HG03469 (cell line): ENCODE data around the gene AAK1.
"Not testable (repeated sequence)": the region's sequence is repeated elsewhere in the genome, so short reads cannot be mapped to it uniquely, and the experiment has no call there.

Source experiments
- ATAC-seq: cut with Tn5 transposase; IDR thresholded peaks from one replicate; pipeline ENCODE4 v1.9.1; 2021; ENCODE audit warnings: mild to moderate bottlenecking, moderate library complexity, moderate number of reproducible peaks; ENCODE audit not compliant: unreplicated experiment

AAK1 gene

DNA sequence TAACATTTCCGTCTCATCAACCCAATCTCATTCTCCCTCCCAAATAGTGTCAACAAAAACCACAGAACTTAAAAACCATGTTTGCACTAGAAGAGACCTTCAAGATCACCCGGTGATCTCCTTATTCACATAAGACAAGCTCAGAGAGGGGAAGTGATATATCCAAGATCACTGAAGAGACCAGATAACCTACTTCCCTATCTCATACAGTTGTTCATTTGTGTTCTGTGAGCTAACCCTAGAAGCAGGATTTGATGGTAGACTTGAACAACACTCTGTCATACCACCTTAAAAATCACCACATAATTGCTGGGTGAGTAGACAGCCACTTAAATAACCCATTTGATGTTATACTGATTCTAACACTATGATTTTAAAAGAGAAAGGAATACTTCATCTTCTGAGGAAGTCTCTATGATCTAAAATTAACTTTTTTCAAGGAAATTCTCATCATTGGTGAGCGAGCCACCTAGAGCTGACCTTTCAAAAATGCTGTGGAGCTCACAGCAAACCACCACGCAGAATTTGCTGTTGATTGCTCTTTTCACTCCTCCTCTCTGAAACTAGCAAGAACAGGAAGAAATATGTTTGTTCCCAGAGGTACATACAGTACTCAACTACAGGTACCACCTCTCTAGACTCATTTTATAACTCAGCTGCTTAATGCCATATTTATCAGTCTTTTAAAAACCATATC, 15.1 kb downstream of the AAK1 start:
- no peak for ATAC-seq

- ATAC-seq = no peak
Observed at GRCh38 chr2:69625078-69625795, 18.3 kb downstream of the AAK1 start.

GRCh38 chr2:69624611-69625010, 18.9 kb downstream of the AAK1 start:
- ATAC-seq = no peak

- ATAC-seq = no peak
Observed at GRCh38 chr2:69624131-69624530, 19.4 kb downstream of the AAK1 start.

- no peak for ATAC-seq
Observed at GRCh38 chr2:69623236-69623635, 20.3 kb downstream of the AAK1 start.

DNA sequence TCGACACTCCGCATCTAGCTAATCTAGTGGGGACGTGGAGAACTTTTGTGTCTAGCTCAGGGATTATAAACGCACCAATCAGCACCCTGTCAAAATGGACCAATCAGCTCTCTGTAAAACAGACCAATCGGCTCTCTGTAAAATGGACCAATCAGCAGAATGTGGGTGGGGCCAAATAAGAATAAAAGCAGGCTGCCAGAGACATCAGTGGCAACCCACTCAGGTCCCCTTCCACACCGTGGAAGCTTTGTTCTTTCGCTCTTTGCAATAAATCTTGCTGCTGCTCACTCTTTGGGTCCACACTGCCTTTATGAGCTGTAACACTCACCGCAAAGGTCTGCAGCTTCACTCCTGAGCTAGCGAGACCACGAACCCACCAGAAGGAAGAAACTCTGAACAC, 20.7 kb downstream of the AAK1 start:
- ATAC-seq = not testable (repeated sequence)

DNA sequence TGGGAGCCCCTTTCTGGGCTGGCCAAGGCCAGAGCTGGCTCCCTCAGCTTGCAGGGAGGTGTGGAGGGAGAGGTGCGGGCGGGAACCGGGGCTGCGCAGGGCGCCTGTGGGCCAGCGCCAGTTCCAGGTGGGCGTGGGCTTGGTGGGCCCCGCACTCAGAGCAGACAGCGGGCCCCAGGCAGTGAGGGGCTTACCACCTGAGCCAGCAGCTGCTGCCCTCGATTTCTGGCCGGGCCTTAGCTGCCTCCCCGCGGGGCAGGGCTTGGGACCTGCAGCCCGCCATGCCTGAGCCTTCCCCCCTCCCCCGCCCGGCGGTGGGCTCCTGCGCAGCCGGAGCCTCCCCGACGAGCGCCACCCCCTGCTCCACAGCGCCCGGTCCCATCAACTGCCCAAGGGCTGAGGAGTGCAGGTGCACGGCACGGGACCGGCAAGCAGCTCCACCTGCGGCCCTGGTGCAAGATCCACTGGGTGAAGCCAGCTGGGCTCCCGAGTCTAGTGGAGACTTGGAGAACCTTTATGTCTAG, 21.5 kb downstream of the AAK1 start:
- not testable (repeated sequence) for ATAC-seq

DNA sequence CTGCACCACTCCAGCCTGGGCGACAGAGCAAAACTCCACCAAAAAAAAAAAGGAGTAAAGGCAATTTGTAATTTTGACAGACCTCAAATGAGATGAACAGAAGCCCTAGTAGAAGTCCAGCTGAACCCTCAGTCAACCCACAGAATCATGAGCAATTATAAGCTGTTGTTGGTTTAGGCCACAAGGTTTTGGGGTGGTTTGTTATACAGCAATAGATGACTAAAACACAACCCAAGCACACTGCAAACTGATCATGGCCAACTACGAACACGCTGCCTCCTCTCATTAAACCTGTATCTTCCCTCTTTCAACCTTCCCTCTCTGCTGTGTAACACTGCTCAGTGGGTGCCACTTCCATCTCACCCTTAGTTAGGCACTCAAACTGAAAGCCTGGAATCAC, 22.1 kb downstream of the AAK1 start:
- ATAC-seq = no peak

GRCh38 chr2:69620870-69621269, 22.7 kb downstream of the AAK1 start:
- ATAC-seq = no peak

- no peak for ATAC-seq
Observed at GRCh38 chr2:69619725-69620124, 23.8 kb downstream of the AAK1 start.

DNA sequence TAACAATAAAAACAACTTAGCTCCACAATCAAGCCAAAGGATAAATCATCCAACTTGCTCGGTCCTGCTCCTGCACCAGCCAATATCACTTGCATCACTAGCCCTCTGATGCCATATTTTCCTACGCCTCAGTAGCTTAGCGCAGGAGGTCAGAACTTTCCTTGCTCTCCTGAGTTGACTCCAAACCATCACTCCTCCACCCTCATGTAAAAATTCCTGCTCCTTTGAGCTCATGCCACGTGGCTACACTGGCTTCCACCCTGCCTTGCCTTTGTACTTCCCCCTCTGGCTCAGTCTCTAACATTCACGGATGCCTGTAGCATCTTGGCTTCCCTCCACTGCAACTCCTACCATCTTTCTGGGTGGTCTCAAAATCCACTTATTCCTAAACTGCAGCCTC, 25.2 kb downstream of the AAK1 start:
- no peak for ATAC-seq

- ATAC-seq = no peak
Observed at GRCh38 chr2:69617744-69618143, 25.8 kb downstream of the AAK1 start.

GRCh38 chr2:69616755-69617154, 26.8 kb downstream of the AAK1 start:
- ATAC-seq = peak; percentile 41

- no peak for ATAC-seq
Observed at GRCh38 chr2:69615969-69616368, 27.6 kb downstream of the AAK1 start.

DNA sequence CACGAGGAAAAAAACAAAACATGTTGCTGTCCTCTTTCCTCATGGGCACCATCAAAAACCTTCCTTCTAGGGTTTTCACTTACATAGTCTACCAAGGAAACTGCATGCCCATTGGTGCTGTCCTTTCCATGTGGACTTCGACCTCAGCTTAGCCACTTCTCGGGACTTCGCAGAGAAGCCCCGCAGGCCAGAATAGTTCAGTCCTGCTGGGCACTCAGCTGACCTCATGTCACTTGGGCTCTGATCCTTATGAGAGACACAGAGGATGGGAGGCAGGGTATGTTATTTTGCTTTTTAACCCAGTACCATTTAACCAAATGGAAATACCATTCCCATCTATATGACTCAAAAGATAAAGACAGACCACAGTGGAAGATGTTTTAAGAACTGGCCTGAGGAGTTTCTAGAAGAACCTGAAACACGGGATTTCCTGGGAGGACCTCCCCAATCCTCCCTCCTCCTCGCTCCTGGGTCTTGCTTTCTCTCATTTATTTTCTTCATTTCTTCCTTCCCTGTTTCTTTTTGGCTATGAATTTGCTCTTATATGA, 28.4 kb downstream of the AAK1 start:
- ATAC-seq = no peak

- no peak for ATAC-seq
Observed at GRCh38 chr2:69612707-69613106, 30.8 kb downstream of the AAK1 start.

DNA sequence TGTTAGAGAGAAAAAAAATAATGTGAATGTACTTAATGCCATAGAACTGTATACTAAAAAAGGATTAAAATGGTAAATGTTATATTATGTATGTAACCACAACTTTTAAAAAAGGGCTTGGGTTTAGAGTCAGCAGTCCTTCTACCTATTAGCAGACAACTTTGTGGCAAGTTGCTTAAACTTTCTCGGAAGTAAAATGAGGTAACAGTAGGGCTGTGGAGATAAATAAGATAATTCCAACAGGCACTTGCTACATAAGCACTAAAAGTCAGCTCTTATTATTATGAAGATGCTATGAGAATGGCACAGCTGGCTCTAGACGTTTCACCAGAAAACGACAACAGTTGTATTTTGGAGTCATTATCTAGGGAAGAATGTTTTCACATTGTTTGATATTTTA, 31.3 kb downstream of the AAK1 start:
- ATAC-seq = no peak

DNA sequence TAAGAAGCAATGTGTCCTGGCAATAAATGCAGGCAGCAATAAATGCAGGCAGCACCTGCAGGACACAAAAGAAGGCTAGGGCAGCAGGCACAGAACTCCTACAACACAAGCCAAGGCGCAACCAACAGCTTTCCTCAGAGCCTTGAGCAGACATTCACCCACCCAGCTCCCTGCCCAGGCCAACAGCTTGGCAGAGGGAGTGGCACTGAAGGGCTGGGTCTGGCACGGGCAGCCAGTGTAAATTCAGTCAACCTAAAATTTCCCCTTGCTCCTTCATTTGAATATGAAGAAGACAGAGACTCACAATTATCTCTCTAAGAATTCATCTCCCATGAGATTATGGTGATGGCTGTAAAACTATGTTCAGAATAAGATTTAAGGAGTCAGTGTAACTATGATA, 35.4 kb downstream of the AAK1 start:
- no peak for ATAC-seq

DNA sequence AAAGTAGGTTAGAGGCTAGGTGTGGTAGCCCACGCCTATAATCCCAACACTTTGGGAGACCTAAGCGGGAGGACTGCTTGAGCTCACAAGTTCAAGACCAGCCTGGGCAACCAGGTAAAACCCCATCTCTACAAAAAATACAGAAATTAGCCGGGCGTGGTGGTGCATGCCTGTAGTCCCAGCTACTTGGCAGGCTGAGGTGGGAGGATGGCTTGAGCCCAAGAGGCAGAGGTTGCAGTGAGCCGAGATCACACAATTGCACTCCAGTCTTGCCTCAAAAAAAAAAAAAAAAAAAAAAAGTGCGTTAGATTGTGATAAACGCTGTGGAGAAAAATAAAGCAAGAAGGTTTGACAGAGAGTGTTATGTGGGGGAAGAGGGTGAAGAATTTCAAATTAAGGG, 36.8 kb downstream of the AAK1 start:
- ATAC-seq = not testable (repeated sequence)

GRCh38 chr2:69605284-69605683, 38.3 kb downstream of the AAK1 start:
- ATAC-seq = no peak

DNA sequence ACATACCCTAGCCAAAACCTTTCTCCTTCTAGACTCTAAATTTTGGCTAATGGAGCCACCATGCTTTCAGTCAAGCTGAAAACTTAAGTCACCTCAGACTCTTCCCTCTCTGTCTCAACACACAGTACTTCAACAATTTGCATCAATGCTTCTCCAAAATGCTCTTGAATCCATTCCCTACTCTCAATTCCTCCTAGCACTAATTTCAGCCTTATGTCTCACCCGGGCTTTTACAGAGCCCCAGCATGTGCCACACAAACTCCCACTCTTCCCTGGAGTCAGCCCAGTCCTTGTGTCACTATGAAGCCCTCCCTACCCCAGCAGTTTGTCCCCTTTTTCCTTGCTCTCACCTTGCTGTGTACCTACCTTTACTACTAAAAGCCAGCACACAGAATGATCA, 38.7 kb downstream of the AAK1 start:
- ATAC-seq = no peak

GRCh38 chr2:69604026-69604678, 39.4 kb downstream of the AAK1 start:
- ATAC-seq = no peak
